HG03103 (cell line): Measurements from ENCODE around the gene AGO1.

Experiments used
- ATAC-seq: cut with Tn5 transposase; IDR thresholded peaks from one replicate; pipeline ENCODE4 v1.9.1; 2021; ENCODE audit warnings: low read depth; ENCODE audit not compliant: unreplicated experiment

The AGO1 gene

DNA sequence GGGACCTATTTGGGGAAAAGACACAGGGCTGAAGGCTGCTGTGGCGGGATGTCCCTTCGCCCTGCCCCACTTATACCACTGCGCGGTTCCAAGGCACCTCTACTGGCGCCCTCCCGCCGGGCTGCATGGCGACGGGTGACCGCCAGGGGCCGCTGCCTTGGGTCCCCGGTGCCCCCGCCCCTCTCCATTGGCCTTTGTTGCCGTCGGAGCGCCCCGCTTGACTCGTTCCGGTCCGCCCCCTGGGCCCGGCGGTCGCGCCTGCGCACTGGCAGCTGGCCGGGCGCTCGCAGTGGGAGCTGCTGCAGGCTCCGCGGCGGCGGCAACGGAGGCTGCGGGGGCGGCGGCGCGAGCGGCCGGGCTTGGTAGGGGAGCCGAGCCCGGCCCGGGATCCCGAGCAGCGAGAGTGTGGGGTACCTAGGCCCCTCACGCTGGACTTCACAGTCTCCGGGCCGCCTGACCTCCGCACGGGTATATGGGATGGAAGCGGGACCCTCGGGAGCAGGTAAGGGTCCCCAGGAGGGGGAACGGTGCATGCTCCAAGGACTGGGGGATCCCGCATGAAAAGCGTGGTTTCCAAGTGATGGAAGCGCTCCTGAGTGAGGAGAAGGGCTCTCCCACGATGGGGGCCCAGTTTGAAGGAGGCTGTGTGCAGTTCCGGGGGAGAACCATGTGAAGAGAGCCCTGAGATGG, at the start of gene AGO1:
TSS of gene AGO1 (plus strand) at position 265 of the 690 bp plus-strand sequence. CDS start at position 478, 213 bp downstream.
- peak; percentile 88 for ATAC-seq

DNA sequence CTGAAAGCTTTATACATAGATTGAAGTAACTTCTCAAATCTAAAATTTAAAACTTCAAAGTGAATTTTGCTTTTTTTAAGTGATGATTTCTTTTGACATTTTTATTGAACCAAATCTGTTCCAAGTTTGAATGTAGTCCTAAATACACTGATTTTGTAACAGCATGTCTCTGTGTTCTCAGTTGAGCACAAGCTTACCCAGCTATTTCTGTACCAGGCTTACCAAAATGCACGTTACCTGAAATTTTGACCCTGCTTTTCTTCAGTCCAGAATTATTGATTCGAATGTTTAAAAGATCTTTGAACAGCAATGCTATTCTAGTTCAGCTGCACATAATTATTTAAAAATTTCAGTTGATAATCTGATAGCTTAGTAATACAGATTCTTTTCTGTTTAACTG, 49.6 kb upstream of the AGO1 start:
- no peak for ATAC-seq

DNA sequence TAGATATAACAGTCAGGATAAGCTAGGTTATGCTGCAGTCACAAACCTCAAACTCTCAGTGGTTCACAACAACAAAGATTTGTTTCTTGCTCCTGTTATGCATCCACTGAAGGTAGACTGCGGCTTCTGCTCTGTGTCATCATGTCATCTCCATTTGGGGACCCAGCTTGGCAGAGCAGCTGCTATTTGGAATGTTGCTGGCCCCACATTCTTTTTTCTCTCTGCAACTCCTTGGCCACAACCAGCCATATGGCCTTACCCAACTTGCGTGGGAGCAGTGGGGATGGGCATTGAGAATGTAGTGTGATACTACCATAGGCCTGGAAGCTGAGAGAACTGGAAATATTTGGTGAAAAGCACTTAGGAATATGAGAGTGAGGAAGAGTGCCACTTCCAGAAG, 48.8 kb upstream of the AGO1 start:
- no peak for ATAC-seq

DNA sequence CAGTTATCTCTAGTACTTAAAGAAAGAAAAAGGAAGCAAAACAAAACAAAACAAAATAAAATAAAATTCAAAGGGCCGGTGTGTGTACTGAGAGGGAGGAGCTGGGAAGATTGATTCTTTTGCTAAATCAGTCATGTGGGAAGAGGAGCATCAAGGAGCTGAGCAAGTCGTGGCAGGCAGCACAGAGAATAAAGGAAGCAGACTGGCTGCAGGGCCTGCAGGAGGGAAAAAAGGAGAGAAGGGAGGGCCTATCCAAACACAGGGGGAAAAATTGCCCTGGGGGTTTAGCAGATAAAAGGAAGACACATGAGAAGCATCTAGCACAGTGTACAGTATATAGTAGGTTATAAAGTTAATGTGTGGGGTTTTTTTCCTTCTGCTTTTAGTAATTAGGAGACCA, 47.6 kb upstream of the AGO1 start:
- ATAC-seq: no peak

DNA sequence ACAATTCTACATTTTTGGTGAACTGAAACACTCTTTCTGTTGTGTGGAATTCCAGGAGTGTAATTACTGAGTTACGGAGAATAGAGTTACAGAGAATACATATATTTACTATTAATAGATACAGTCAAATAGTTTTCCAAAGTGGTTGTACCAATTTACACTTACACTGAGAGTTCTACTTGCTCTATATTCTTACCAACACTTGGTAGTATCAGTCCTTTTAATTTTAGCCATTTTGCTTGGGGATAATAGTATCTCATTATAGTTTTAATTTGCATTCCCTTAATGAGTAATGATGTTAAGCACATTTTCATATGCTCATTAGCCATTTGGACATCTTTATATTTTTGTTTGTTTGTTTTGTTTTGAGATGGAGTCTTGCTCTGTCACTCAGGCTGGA, 46.3 kb upstream of the AGO1 start:
- ATAC-seq: no peak

DNA sequence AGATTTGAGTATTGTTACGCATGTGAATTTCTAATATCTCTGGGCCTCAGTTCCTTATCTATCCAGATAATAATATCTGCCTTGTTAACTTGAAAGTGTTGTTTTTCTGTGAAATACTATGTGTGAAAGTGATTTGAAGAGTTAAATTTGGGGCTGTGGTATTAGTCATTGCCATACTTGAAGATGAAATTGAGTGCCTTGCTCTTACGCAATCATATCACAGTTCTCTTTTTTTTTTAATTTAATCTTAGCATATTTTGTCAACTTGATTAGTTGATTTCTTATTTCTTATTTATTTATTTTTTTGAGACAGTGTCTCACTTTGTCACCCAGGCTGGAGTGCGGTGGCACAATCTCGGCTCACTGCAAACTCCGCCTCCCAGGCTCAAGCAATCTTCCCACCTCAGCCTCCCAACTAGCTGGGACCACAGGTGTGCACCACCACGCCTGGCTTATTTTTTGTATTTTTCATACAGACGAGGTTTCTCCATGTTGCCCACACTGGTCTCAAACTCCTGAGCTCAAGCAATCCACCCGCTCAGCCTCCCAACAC, 44.2 kb upstream of the AGO1 start:
- ATAC-seq: no peak

GRCh38 chr1:35844826-35845225, 38.2 kb upstream of the AGO1 start:
- ATAC-seq: no peak

- no peak for ATAC-seq
Observed at GRCh38 chr1:35845766-35846165, 37.2 kb upstream of the AGO1 start.

- no peak for ATAC-seq
Observed at GRCh38 chr1:35847935-35848565, 35.0 kb upstream of the AGO1 start.

- ATAC-seq: no peak
Observed at GRCh38 chr1:35850051-35850450, 33.0 kb upstream of the AGO1 start.

DNA sequence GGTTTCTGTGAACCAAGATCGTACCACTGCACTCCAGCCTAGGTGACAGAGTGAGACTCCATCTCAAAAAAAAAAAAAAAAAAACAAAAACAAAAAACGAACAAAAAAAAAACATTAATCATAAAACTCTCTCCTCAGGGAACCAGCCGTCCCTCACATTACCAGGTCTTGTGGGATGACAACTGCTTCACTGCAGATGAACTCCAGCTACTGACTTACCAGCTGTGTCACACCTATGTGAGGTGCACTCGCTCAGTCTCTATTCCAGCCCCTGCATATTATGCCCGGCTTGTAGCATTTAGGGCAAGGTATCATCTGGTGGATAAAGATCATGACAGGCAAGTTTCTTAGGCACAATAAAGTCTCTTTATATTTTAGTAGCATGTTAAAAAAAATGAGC, 32.3 kb upstream of the AGO1 start:
- no peak for ATAC-seq

DNA sequence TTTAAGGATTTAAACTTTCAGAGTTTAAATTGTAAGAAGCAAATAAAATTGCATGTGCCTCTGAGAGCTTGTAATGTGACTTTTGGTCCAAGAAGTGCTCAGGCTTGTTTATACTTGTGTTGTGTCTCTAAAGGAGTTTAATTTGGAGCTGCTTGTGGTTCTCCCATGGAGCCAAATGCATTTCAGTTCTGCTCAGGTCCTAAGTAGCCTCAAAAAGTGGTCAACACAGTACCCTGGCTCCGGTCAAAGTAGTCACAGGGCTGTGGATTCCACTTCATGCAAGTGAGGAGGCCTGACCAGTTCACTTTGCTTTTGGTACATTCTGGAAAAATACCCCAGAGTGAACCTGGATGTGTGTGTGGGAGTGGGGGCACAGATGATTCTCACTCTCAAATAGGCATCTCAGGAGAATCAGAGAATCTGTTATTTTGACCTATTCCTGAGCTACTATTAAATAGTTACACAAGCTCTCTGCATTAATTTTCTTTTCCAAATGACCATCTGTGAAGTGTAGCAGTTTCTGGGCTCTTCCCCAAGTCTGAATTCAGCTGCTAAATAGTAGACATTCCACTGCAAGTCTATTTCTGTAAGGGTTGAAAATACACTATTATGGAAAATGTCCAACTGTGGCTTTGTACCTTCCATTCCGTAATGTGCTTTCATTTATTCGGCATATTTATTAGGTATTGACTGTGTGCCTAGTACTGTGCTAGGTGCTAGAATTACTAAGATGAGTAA, 31.7 kb upstream of the AGO1 start:
- ATAC-seq: no peak

DNA sequence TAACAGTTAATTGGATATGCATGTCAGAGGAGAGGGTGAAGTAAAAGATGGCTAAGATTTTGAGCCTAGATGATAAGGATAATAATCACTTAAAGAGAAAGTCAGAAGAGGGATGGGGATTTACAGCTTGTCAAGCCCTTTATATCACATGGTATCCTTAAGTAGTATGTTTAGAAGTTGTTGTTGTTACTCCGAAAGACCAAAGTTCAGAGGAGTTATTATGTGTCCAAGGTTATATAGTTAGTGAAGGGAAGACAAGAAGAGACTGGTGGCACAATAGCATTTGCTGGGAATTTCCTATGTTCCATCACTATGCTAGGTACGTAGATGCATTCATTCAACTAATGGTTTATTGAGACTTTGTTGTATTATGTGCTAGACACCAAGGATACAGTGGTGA, 30.8 kb upstream of the AGO1 start:
- no peak for ATAC-seq

DNA sequence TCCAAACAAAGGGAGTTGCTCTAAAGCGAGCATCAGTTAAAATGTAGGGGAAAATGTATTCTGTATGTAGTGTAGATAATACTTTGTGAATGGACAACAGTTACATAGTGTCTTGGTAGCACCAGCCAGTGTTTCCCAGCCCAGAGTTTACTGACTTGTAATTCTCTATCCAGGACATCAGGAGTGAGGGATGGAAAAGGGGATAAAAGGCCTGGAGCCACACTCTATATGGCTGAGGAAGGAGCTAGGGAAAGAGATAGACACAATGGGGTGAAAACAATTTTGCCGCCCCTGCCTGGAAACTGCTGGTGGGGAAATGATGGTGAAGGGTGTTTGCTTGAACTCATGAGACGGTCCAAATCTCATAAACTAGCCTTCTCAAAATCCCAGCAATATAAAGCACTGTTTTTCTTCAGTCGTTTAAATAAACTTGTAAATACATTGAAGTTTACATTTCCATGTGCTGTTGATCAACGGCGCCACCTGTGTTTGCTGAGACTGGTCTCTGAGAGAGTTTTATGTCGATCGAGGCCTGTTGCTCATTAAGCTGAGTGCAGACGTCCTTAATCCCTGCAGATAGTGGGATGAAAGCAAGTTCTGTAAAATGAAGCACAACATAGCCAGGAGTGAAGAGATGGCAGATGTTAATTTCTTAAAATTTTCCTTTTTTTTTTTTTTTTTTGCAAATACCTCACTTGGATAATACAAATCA, 27.9 kb upstream of the AGO1 start:
- no peak for ATAC-seq

- no peak for ATAC-seq
Observed at GRCh38 chr1:35856964-35857363, 26.0 kb upstream of the AGO1 start.

- ATAC-seq: no peak
Observed at GRCh38 chr1:35857830-35858229, 25.2 kb upstream of the AGO1 start.

- ATAC-seq: no peak
Observed at GRCh38 chr1:35860696-35861095, 22.3 kb upstream of the AGO1 start.

GRCh38 chr1:35863136-35863535, 19.9 kb upstream of the AGO1 start:
- no peak for ATAC-seq

GRCh38 chr1:35863881-35864625, 19.0 kb upstream of the AGO1 start:
- ATAC-seq: no peak

DNA sequence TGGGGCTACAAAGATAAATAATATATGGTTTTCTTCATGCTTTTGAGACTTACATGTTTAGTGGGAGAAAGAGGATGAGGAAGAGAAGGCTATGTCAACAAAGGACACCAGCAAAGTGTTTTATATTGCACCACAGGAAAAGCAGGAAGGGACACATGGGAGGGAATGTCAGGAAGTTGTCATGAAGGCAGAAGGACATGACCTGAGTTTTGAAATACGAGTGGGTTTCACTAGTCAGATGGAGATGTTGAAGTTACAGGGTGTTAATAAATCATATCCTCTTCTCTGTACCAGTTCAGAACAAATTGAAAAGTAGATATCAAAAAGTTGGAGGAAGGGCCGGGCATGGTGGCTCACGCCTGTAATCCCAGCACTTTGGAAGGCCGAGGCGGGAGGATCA, 18.2 kb upstream of the AGO1 start:
- no peak for ATAC-seq
